SU-DHL-6 (cell line): ENCODE results near the gene CXCR4.

Source experiments
- EZH2phosphoT487 ChIP-seq: fragments of 200-600 bp; sonication (generic), shearing (Covaris generic); conservative IDR thresholded peaks from 2 replicates; pipeline ENCODE4 v1.6.1; 2018; ENCODE audit warnings: mild to moderate bottlenecking, antibody characterized with exemption, low read length, moderate library complexity, mixed read lengths
- TF ChIP-seq, protein P1 (sequence below): fragments of 200-600 bp; sonication (generic); IDR thresholded peaks from one replicate; pipeline ENCODE4 v1.5.1; 2017; ENCODE audit warnings: antibody characterized with exemption, mild to moderate bottlenecking, low read length, moderate library complexity; ENCODE audit not compliant: insufficient read depth, poor library complexity, severe bottlenecking

- TF ChIP-seq, protein P1, sequence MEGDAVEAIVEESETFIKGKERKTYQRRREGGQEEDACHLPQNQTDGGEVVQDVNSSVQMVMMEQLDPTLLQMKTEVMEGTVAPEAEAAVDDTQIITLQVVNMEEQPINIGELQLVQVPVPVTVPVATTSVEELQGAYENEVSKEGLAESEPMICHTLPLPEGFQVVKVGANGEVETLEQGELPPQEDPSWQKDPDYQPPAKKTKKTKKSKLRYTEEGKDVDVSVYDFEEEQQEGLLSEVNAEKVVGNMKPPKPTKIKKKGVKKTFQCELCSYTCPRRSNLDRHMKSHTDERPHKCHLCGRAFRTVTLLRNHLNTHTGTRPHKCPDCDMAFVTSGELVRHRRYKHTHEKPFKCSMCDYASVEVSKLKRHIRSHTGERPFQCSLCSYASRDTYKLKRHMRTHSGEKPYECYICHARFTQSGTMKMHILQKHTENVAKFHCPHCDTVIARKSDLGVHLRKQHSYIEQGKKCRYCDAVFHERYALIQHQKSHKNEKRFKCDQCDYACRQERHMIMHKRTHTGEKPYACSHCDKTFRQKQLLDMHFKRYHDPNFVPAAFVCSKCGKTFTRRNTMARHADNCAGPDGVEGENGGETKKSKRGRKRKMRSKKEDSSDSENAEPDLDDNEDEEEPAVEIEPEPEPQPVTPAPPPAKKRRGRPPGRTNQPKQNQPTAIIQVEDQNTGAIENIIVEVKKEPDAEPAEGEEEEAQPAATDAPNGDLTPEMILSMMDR: no peak
- no peak for TF ChIP-seq EZH2phosphoT487
These were observed 42.5 kb downstream of the CXCR4 start for GRCh38 chr2:136075476-136075875.
